Activated CD4-positive, CD25-positive, alpha-beta regulatory T cell treated with anti-CD3 and anti-CD28 coated beads, Interleukin-2, amount 50 U/mL, for 24 hours (primary cell): Measurements from ENCODE around the gene RASL10B.

Experiments
- ATAC-seq, 2 donors: fragments of 150-1000 bp; cut with Tn5 transposase; one replicate each; pipeline ENCODE4 v1.10.0; 2021; ENCODE audit warnings: mild to moderate bottlenecking in 1 of 2, moderate library complexity in 1 of 2

The RASL10B gene

DNA sequence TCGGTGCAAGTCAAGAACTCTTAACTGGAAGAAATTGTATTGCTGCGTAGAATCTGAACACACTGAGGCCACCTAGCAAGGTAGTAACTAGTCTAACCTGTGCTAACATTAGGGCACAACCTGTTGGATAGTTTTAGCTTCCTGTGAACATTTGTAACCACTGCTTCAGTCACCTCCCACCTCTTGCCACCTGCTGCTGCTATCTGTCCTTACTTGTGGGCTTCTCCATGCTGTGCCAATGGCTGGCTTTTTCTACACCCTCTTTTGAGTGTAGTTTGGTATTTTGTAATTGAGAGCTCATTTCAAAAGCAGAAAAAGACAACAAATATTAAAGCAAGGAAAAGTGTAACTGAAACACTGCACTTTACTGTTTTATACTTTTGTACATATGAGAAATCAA, 7.7 kb upstream of the RASL10B start:
- ATAC-seq: no peak

DNA sequence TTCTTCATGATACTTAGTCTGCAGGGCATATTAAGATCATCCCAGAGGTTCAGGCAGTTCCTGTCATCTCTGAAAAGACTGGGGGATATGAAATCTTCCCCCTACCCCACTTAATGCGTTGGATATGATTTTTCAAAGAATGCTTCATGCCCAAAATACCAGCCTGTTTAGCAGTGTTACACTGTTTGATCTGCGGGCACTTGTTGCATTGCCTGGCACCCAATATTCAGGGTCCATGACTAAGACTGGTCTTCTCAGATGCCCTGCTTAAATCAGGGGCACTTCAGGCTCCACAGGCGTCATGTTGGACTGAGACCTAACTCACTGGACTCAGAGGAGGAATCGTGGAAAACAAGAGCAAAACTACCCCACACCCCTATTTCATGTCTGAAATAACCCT, 6.4 kb upstream of the RASL10B start:
- ATAC-seq: no peak

DNA sequence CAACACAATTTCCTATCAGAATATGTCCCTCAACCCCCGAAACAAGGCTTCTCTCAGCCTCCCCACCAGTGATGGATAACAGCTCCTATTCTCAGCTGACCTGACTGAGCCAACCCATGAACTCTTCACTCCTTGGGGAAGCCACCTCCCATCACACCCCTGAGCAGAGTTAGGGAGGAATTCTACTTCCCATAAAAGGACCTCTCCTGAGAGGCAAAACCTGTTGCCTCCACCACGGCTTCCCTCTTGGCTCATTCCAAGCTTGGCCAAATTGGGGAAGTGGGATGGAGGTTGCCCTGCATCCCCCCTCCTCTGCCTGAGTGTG, 5.7 kb upstream of the RASL10B start:
- ATAC-seq: no peak

DNA sequence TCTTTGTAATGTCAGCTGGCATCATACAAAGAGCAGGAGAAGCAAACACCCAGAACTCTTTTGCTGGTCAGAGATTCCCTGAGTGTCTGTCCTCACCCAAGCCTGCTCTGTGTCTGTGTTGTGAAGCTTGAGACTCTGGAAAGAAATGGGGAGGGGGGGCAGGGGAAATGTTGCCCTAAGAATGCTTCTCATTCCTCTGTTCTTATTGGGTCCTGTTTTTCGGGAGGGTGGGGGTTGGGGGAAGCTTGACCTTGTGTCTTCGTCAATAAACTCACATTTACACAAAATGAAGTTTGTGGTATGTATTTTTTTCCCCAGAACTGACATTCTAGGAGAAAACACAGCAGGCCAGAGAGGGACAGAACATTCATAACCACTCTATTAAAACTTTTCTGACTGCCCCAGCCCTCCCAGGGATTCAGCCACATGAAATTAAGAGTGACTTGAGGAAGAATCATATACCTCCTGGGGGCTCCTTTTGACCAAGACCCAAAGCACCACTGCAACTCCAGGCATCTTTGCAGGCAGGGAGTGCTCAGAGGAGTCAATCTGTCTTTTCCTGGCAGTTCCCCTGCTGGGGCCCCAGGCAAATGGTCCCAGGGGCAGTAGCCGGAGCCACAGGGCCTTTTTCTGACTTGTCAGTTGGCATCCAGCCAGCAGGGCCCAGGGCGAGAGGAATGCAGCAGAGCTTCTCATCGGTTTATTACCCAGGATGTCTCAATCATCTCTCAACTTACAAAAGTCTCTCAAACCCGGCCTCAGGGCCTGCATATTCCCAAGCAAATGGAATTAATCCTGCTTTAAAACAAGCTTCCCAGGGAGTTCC, 5.1 kb upstream of the RASL10B start:
- ATAC-seq: no peak

DNA sequence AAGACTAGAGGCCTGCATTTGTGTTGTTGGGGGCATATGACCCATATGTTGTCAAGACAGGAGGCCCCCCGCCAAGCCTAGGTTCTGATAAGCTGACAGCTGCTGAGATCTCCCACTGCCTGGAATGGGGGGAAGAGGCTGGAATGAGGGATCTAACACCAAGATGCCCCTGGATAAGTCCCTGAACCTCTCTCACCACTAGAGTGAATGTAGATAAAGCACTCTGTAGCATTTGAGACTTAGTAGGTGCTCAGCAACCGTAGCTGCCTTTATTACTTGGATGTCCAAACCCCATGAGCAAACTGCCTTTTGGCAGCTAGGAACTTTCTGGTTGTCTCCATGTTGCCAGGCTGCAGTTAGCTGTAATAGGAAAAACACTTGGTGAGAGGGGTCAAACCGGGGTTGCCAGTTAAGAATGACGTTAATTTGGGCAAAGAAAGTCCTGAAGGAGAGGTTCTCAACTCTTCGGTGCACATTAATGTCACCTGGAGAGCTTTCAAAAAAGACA, 4.4 kb upstream of the RASL10B start:
- no peak for ATAC-seq

DNA sequence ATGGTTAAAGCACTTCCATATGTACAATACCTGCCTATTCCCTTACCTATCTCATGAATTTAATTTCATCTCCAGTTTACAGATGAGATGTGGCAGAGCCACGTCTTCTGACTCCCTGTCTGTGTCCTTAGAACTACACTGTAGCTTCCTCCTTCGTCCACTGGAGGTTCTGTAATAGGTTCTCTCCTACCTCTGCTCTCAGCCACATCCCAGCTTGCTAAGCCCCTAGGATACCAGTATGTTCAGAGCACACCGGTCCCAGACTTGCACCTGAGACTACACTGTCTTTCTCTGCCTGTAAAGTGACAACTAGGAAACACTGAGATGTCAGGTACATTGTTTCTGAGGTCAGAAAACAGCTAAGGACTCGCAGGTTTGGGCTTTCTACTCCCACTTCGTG, 3.8 kb upstream of the RASL10B start:
- ATAC-seq: no peak

DNA sequence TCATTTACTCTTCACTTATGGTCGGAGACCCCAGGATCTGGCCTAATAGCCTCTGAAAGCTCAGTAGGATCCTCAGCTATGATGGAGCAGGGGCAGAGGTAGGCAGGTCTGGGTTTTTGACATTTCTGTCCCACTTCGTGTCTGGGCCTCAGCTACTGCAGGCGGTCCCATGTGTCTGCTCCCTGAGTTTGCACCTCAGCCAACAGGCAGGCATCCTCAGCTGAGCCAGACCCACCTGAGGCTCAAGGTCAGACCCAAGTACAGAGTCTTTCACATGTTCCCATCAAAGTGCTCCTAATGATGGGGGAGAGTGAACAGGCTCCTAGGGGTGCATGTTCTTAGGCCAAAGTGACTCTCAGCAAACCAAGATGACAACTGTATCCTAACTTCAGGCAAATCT, 2.9 kb upstream of the RASL10B start:
- no peak for ATAC-seq

DNA sequence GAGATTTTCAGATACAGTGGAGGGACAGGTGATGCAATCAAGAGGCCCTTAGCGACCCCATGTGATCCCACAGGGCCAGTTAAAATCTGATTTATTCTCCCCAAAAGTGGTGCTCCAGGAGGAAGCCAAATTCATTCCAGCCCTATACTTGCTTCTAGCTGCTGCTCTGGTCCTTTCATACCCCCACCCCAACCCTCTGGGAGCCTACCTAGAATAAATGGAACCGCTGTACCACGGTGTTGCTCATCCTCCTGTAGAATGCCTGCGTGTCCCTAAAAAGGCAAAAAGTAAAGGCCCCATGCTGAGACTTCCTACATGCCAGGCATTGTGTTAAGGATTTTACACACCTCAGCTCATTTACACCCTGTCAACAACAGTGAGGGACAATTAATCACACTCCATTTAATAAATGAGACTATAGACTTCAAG, 2.0 kb upstream of the RASL10B start:
- no peak for ATAC-seq

DNA sequence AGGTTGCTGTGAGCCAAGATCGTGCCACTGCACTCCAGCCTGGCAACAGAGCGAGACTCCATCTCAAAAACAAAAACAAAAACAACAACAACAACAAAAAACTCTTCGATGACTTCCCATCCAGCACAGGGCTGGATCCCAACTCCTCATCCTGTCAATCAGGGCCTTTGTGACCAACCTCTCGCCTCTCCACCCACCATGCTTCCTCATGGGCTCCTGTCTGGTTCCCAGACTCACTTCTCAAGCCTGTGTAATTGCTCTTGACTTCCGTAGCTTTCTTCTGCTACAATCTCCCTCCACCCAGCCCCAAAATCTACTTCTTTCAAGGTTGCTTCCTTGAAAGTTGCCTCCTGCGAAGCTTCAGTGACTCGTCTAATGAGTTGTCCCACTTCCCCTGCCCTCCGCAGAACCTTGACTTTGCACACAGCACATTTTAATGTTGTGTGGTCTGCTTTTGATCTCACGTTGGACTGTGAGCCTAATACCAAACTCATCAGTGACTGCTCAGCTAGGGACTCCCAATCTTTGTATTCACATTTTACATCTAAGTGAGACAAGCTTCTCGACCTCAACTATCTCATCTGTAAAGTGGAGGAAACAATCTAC, 936 bp upstream of the RASL10B start:
- no peak for ATAC-seq

DNA sequence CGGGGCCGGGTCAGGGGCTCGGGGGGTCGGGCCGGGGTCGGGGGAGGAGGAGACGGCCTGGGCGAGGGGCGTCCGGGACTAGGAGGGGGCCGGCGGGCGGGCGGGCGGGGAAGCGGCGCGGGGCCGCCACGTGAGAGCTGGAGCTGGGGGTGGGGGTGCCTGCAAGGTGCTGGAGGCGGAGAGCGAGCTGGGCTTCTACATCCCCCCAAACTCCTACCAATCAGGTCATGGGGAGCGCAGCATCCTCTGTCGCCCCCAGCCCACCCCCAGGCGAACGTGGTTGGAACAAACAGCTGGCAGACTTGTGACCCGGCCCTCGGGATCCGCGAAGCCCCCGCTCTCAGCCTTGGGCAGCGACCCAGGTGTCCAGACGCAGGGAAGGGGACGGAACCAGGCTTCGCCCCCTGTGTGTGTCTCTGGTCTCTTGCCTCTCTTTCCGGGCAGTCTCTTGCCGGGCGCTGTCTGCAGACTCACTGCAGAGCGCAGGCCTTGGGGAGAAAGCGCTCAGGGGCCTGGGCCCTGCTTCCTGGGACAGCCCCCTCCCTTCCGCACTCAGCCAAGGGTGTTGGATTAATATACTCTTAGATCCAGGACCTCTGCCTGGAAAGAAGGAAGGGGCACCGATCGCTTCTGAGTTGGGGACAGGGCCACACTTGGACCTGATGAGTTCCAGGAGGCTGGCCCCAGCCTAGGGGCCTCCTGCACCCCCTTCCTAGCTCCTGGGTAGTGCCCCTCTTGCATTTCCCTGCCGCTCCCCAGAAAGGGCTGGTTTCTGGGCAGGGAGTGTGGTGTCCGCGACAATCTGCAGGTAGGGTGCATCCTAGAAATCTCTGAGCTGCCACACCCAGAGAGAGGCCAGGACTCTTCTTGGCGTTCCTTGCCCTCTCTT, 722 bp downstream of the RASL10B start:
- no peak for ATAC-seq

DNA sequence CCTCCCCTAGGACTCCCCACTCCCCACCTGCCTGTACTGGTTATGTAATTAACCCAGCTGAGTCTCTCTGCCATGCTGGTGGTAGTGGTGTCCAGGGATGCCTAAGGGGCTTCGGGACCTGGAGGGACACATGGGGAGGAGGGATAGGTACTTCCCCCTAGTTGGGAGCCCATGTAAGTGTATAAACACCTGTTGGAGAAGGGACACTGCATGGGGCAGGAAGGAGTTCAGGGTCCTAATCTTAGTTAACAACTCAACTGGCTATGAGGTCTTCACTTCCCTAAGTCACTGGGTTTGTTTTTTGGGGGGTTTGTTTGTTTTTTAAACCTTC, 1.3 kb downstream of the RASL10B start:
- no peak for ATAC-seq

DNA sequence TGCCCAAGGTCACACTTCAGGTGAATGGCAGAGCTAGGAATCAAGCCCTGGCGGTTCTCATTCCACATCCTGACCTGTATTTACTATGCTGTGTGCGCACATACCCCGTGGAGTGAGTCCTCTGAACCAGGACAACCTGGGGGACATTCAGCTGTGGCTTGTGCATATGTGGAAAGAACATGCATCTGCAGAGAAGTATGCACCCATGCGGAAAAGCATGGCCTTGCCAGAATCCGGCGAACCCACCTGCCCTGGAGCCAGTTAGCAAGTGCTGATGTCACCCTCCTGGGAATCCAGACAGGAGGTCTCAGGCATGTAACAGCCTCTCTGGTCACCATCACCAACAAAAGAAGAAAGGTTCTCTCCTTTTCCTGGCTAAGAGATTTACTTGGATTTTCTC, 1.9 kb downstream of the RASL10B start:
- ATAC-seq: no peak

DNA sequence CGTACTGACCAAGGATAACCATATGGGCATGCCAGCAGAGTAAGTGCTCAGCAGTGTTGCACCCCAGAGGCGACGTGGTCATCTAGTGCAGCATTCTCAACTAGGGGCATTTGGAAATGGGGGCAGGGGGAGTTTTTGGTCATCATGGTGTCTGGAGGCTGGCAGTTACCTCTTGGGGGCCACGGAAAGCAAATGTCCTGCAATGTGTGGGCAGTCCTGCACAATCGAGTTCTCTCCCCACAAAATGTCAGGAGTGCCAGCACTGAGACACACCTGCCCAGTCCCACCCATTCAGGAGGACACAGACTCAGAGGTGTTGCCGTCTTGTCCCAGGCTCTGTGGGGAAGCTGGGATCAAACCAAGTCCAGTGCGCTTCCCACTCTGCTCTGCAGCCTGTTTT, 3.0 kb downstream of the RASL10B start:
- no peak for ATAC-seq

DNA sequence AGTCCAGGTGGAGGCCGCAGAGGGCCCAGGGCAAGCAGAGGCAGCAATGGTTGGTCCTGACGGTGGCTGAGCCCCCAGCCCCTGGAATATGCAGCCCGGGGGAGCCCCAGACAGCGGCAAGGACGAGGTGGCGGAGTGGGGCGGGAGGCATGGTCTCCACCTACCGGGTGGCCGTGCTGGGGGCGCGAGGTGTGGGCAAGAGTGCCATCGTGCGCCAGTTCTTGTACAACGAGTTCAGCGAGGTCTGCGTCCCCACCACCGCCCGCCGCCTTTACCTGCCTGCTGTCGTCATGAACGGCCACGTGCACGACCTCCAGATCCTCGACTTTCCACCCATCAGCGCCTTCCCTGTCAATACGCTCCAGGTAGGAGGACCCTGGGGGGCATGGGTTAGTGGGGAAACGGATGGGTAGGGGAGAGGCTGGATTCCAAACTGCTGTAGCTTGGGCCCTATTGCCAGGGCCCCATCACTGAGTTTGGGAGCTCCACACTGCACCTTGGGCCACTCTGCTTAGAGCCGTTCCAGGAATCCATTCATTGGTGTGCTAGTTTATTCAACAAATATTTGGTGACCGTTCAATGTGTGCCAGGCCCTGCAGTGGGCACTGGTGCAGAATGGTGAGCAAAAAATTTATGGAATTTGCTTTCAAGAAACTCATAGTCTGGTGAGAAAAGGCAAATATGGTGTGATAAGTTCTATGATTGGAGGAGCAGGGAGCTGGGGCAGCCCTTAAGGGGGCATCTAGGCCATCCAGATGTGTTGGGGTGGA, 3.8 kb downstream of the RASL10B start:
- ATAC-seq: no peak

DNA sequence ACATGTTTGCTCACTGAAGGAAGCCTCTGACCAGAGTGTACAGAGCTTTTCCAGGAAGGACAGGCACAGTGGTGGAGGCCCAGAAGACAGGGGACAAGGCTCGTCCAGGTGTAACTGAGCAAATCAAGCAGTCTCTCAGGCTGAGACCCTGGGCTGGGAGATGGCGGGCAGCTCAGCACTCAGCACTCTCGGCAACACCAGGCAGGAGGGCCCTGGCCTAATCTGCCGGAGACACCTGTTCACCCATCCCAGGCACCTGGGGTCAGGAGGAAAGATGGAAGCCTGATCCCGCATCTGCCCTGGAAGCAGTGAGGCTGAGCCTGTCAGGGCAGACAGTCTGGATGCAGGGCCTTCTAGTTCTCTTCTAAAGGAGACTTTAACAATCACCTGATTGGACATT, 4.8 kb downstream of the RASL10B start:
- ATAC-seq: no peak

DNA sequence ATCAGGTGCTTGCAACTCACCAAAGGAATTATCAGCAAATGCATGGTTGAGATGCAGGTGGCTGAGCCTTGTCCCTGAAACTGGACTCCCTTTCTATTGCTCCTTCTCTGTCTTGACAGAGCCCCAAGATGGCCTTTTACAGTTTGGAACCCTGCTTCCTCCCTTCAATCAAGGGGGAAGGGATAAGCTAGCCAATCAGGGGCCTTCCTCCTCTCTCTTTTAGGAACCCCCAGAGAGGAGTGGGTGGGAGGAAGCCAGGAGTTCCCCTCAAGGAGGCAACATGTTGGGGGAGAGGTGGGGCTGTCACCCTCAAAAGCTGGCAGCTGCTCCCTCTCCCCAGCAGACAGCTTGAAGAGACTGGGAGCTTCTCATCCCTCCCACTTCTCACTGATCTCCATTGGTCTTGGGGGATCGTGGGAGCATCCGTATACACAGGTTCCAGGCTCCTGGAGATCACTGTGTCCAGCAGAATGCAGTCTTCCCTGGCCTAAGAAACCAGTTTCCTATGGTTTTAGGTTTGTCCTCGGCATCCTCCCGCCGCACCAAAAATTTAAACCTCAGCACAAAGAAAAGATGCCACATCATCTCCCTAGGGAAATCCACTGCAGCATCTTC, 7.2 kb downstream of the RASL10B start:
- no peak for ATAC-seq

DNA sequence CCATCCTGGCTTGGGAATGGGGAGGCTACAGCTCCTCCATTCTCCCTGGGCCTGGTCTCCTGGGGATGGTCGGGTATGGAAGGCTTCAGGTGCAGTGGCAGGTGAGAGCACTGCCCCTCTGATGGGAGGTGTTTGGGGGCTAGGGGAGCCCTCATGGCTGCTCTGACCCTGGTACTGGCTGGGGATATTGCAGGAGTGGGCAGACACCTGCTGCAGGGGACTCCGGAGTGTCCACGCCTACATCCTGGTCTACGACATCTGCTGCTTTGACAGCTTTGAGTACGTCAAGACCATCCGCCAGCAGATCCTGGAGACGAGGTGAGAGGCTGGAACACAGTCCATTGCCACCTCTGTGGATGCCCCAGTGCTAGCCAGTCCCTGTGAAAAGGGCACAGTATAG, 8.8 kb downstream of the RASL10B start:
- no peak for ATAC-seq

DNA sequence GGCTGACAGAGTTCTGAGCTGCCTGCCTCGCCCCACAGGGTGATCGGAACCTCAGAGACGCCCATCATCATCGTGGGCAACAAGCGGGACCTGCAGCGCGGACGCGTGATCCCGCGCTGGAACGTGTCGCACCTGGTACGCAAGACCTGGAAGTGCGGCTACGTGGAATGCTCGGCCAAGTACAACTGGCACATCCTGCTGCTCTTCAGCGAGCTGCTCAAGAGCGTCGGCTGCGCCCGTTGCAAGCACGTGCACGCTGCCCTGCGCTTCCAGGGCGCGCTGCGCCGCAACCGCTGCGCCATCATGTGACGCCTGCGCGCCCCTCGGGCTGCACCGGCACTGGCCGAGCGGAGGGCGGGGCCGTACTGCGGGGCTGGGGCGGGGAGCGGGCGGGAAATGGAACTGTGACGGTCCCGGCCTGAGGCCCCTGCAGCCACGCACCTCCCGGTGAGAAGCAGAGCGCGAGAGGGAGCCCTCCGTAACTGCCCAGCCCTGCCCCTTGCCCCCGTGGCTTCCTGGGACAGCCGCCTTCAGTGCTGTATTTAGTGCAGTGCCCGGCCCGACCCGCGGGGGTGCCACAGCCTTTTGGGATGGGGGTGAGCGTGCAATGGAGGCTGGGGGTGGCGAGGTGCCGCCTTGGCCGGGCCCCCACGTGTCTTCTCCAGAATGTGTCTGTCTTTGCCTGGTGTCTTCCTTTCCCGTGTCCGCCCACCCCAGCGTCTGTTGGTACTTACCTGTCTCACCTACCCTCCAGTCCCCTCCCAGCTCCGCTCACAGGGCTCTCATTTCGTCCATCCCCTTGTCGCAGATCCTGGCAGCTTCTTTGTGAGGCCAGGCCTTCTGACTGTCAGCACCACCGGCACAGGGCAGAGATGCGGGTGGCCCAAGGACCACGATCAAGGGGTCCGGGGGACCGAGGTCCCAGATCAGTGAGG, 9.8 kb downstream of the RASL10B start:
- peak; percentile 29 to 53 for ATAC-seq

DNA sequence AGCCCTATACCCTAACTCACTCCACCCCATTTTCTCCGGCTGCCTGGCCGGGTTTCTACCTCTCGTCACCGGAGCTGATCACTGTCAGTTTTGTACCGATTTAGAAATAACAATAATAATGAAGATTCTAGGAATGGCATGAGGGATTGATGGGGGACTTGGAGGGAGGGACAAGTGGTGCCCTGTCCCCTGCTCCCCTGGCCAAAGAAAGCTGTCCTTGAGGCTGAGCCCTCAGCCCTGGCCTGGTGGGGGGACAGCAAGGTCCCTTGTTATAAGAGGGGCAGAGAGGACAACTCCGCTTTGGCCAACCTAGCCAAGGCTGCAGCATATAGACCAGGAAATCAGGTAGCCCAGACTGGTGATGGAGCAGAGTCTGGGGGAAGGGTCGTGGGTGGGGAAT, 11.1 kb downstream of the RASL10B start:
- ATAC-seq: no peak

DNA sequence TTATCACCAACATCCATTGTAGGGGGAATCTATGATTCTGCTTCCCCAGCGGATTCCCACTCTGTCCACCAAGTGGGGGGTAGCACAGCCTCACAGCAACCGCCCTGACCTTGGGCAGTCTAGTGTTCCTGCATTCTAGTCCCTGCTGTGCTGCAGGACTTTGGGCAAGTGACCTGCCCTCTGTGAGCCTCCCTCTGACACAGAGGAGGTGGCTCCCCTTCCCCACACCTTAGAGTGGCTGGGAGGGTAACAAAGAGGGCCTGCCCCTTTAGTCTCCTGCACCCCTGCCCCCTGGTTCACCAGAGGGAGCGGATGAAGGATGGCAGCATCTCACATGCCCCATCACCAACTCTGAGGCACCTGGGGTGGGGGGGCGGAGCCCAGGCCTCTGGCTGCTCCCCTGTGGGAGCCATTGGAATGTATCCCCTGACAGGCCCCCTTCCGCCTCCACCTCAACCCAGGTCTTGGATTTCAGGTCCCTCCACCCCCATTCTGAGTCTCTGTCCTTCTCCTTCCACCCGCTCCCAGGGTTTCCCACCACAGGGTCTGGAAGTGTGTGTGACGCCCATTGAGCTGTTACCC, 11.5 kb downstream of the RASL10B start:
- ATAC-seq: no peak
